Measurements from ENCODE around the gene MYO18B. TPM values are rescaled to one million over a fixed set of nuclear protein-coding genes. Genes with fewer than 3 reads are reported as not detected.

The MYO18B gene
- total RNA-seq, 2 donors from 2014 or later: 0.11 TPM; not detected in 1

- TF ChIP-seq, protein P1, sequence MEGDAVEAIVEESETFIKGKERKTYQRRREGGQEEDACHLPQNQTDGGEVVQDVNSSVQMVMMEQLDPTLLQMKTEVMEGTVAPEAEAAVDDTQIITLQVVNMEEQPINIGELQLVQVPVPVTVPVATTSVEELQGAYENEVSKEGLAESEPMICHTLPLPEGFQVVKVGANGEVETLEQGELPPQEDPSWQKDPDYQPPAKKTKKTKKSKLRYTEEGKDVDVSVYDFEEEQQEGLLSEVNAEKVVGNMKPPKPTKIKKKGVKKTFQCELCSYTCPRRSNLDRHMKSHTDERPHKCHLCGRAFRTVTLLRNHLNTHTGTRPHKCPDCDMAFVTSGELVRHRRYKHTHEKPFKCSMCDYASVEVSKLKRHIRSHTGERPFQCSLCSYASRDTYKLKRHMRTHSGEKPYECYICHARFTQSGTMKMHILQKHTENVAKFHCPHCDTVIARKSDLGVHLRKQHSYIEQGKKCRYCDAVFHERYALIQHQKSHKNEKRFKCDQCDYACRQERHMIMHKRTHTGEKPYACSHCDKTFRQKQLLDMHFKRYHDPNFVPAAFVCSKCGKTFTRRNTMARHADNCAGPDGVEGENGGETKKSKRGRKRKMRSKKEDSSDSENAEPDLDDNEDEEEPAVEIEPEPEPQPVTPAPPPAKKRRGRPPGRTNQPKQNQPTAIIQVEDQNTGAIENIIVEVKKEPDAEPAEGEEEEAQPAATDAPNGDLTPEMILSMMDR (IDR thresholded peaks at IDR 0.05): no peak
- Histone ChIP-seq H3K9ac (ENCODE audit: low read depth in 2 of 2, low read length in 2 of 2) (no peak overlapping the region), H3K4me1 (no peaks in the 10 kb centered on the region), H3K27ac (no peak overlapping the region), H3K27me3 (no peaks in the 10 kb centered on the region), H3K4me3 (no peak overlapping the region), H3K36me3 (no peaks in the 10 kb centered on the region), H3K9me3 (no peaks in the 10 kb centered on the region)
- intact Hi-C loops (cut with DNase I): no loop called here
- DNase-seq: no peak
Observed at GRCh38 chr22:25763239-25763777, 21.3 kb downstream of the MYO18B start.

DNA sequence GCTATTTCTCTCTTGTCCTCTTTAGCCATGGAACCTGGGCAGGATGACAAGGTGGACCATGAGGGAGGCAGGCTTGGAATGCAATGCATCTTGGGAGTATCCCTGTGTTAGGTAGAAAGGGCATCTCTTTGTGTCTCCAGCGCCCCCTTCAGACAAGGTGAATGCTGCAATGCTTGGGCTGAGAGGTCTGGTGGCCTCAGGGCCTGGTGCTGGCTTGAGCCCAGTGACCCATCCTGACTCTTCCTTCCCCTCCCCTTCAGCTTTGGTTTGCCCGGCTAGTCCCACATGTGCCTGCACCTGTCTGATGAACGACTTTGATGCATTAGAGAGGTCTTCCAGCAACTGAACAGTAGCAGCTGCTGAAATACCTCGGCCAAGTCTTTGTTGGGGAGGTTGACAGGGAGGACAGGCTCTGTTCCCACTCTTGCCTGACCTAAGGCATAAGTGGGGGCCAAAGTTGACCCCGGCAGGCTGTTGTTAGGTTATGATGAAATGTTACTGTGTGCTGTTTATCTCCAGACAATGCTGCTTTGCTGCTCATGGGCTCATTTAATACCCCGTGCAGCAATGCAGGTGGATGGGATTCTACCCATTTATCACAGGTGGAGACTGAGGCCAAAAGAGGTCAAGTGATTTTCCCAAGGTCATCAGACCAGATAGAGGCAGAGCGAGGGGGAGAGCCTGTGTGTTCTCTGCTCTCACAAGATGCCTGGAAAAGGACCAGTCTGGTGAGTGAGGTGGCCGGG is 22.5 kb downstream of the MYO18B start:
- Histone ChIP-seq H3K36me3 (no peaks in the 10 kb centered on the region), H3K27ac (no peak overlapping the region), H3K9me3 (no peaks in the 10 kb centered on the region), H3K9ac (ENCODE audit: low read depth in 2 of 2, low read length in 2 of 2) (no peak overlapping the region), H3K4me1 (no peaks in the 10 kb centered on the region), H3K4me3 (no peak overlapping the region), H3K27me3 (no peaks in the 10 kb centered on the region)
- TF ChIP-seq, protein P1 (IDR thresholded peaks at IDR 0.05): no peak
- DNase-seq: no peak
- intact Hi-C loops (cut with DNase I): no loop called here

DNA sequence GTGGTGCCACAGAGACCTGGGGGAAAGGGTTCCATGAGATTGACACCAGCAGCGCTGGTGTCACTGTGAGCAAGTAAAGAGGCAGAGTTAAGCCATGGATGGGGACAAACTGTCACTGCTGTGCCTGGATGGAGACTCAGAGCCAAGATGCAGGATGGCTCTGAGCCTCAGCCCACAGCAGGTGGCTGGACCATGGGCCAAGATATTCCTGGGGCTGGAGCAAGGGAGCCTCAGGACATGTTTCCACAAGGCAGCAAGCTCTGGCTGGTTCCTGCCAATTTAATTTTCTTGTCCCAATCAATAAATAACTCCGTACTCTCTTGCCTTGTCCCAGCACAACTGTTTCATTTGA is 23.0 kb downstream of the MYO18B start:
- DNase-seq: no peak
- Histone ChIP-seq H3K9me3 (no peaks in the 10 kb centered on the region), H3K9ac (ENCODE audit: low read depth in 2 of 2, low read length in 2 of 2) (no peak overlapping the region), H3K27me3 (no peaks in the 10 kb centered on the region), H3K4me3 (no peak overlapping the region), H3K36me3 (no peaks in the 10 kb centered on the region), H3K27ac (no peak overlapping the region), H3K4me1 (no peaks in the 10 kb centered on the region)
- intact Hi-C loops (cut with DNase I): no loop called here
- TF ChIP-seq, protein P1 (IDR thresholded peaks at IDR 0.05): no peak

- Histone ChIP-seq H3K9me3 (no peaks in the 10 kb centered on the region), H3K27ac (no peak overlapping the region), H3K4me1 (no peaks in the 10 kb centered on the region), H3K27me3 (no peaks in the 10 kb centered on the region), H3K9ac (ENCODE audit: low read depth in 2 of 2, low read length in 2 of 2) (no peak overlapping the region), H3K4me3 (no peak overlapping the region), H3K36me3 (no peaks in the 10 kb centered on the region)
- DNase-seq: no peak
- intact Hi-C loops (cut with DNase I): no loop called here
- TF ChIP-seq, protein P1 (IDR thresholded peaks at IDR 0.05): no peak
Observed at GRCh38 chr22:25765801-25766200, 23.8 kb downstream of the MYO18B start.

DNA sequence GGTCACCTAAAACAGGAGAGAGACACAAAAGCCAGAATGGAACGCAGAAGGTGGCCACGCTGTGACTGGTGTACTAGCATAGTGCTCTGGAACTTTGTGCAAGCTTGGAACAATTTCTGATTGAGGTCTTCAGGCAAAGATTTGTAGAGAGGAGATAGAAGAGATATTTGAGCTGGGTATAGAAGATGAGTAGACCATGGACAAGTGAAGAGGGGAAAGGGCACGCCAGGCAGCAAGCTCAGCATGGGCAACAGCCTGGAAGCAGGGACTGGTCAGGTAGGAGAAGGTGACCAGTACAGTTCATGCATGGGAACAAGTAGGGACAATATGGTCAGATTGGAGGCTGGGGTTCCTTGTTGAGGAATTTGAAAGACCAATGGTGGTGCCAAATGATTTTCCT is 24.4 kb downstream of the MYO18B start:
- Histone ChIP-seq H3K9me3 (no peaks in the 10 kb centered on the region), H3K9ac (ENCODE audit: low read depth in 2 of 2, low read length in 2 of 2) (no peak overlapping the region), H3K4me1 (no peaks in the 10 kb centered on the region), H3K27me3 (no peaks in the 10 kb centered on the region), H3K4me3 (no peak overlapping the region), H3K27ac (no peak overlapping the region), H3K36me3 (no peaks in the 10 kb centered on the region)
- DNase-seq: no peak
- intact Hi-C loops (cut with DNase I): no loop called here
- TF ChIP-seq, protein P1 (IDR thresholded peaks at IDR 0.05): no peak

Measured in colonic mucosa (tissue), 4 donors.